Head of caudate nucleus (tissue), 42 donors: ENCODE measurements around the gene MAPK9.

ENCODE experiments used
- DNase-seq, 42 donors: peaks; one replicate each; pipeline versions ENCODE4 v3.0.0 to v3.0.0-alpha.2; 2020 to 2021; ENCODE audit warnings: mixed read lengths in 7 of 42
- intact Hi-C: fragments of 100-400 bp; cut with DNase I; formaldehyde crosslinking; loops from one replicate; pipeline ENCODE4 v1.15.0; 2022

MAPK9 gene

GRCh38 chr5:180194410-180195345 lies 97.2 kb downstream of the MAPK9 start:
- intact Hi-C loops, result no loop called here
- peak in 9 of 42 donors; percentile 9 to 35 (median 21) for DNase-seq

GRCh38 chr5:180193749-180194375 lies 98.0 kb downstream of the MAPK9 start:
- peak in 8 of 42 donors; percentile 10 to 33 (median 19) for DNase-seq

GRCh38 chr5:180191716-180192115 lies 100.2 kb downstream of the MAPK9 start:
- peak in 6 of 42 donors; percentile 7 to 31 (median 15) for DNase-seq
- intact Hi-C loops, result no loop called here

More at GRCh38 chr5:180193749-180194375, 98.0 kb downstream of the MAPK9 start:
- intact Hi-C loops, result no loop called here

- no peak for DNase-seq
- intact Hi-C loops, result no loop called here
Observed at GRCh38 chr5:180187767-180188166, 104.1 kb downstream of the MAPK9 start.
